ENCODE results near the gene ACOT13. TPM values are rescaled to one million over a fixed set of nuclear protein-coding genes. Genes with fewer than 3 reads are reported as not detected.

Gene ACOT13
- total and polyA plus RNA-seq, 2 of the 4 experiments (the other 2 are of a cell fraction) = 3.6 to 25.7 TPM

- ATAC-seq (ENCODE audit: low read depth) = no peak
- no peak overlapping the region for H3K27ac ChIP-seq (ENCODE audit: insufficient read depth, low read length)
Measured at GRCh38 chr6:24655215-24655614, 11.7 kb upstream of the ACOT13 start.

More at GRCh38 chr6:24655215-24655614, 11.7 kb upstream of the ACOT13 start:
- Histone ChIP-seq H3K27me3 (ENCODE audit: control insufficient read depth, insufficient read depth, low read length) (no peaks in the 10 kb centered on the region), H3K23ac (ENCODE audit: low read depth, low read length) (no peak overlapping the region), H2AK9ac (replicated peaks; ENCODE audit: low read depth, low read length, poor library complexity) (no peak overlapping the region), H2BK120ac (ENCODE audit: low read depth, low read length) (no peak overlapping the region), H3K4me1 (ENCODE audit: control insufficient read depth, insufficient read depth, low read length) (peaks cover 5% of the 10 kb centered on the region), H3K79me1 (ENCODE audit: low read depth in 1 of 2, low read length in 2 of 2) (peaks cover 11 to 25% of the 10 kb centered on the region in 2 experiments; a peak in 3 of 4 replicates), H3K14ac (replicated peaks; ENCODE audit: low read depth, low read length) (no peak overlapping the region), H2AK5ac (ENCODE audit: low read depth, low read length) (no peak overlapping the region), H4K20me1 (ENCODE audit: insufficient read depth, low read length) (no peaks in the 10 kb centered on the region), H3K4ac (ENCODE audit: low read depth, low read length) (no peak overlapping the region), H4K91ac (ENCODE audit: insufficient read depth, low read depth, low read length) (no peak overlapping the region), H4K5ac (ENCODE audit: low read depth, low read length) (no peak overlapping the region), H2BK5ac (ENCODE audit: low read depth, low read length, poor library complexity, severe bottlenecking) (no peak overlapping the region), H3K18ac (ENCODE audit: low read depth, low read length) (no peak overlapping the region), H3K9ac (ENCODE audit: low read depth, low read length) (no peak overlapping the region), H3K4me2 (ENCODE audit: low read depth, low read length) (no peak overlapping the region), H4K8ac (ENCODE audit: low read depth in 2 of 2, low read length in 2 of 2) (no peak overlapping the region), H3K56ac (ENCODE audit: extremely low read depth, insufficient read depth, low read length) (no peak overlapping the region), H2BK15ac (ENCODE audit: low read depth, low read length) (no peak overlapping the region), H3K36me3 (ENCODE audit: control insufficient read depth, insufficient read depth, low read length) (peaks cover 11% of the 10 kb centered on the region), H2AFZ (replicated peaks; ENCODE audit: low read length, poor library complexity) (no peak overlapping the region), H3K9me3 (ENCODE audit: control insufficient read depth, insufficient read depth, low read length) (no peaks in the 10 kb centered on the region), H3K9me1 (ENCODE audit: insufficient read depth, low read length) (peaks cover 2% of the 10 kb centered on the region; the same call in 1 of the 2 replicates), H2BK20ac (ENCODE audit: low read depth, low read length) (no peak overlapping the region), H3K4me3 (ENCODE audit: insufficient read depth, low read depth, low read length) (no peak overlapping the region)
- intact Hi-C loops (cut with micrococcal nuclease) = no loop called here
- in situ Hi-C loops (cut with MboI; ENCODE audit: low sequenced_read_pairs) = no loop called here
- BruUV-seq (replicated peaks) = no TSS peak
- no peak for TF ChIP-seq SMC3 (IDR thresholded peaks at IDR 0.05; ENCODE audit: low read depth, low read length)
- TF ChIP-seq CHD1 (IDR thresholded peaks at IDR 0.05; ENCODE audit: low read depth, low read length) = no peak
- TF ChIP-seq RAD21 (IDR thresholded peaks at IDR 0.05; ENCODE audit: low read length) = no peak
- no peak for TF ChIP-seq USF2 (IDR thresholded peaks at IDR 0.05; ENCODE audit: low read depth, low read length)
- no peak for TF ChIP-seq ELK1 (IDR thresholded peaks at IDR 0.05; ENCODE audit: borderline replicate concordance, low read depth, low read length)
- TF ChIP-seq NFE2L2 (IDR thresholded peaks at IDR 0.05; ENCODE audit: low read depth, low read length) = no peak
- no peak for TF ChIP-seq MAFK (IDR thresholded peaks at IDR 0.05; ENCODE audit: low read depth, low read length)
- TF ChIP-seq FOS (IDR thresholded peaks at IDR 0.05; ENCODE audit: low read depth, low read length) = no peak
- TF ChIP-seq RCOR1 (IDR thresholded peaks at IDR 0.05; ENCODE audit: insufficient replicate concordance, low read length) = no peak
- no peak for TF ChIP-seq MAZ (IDR thresholded peaks at IDR 0.05; ENCODE audit: borderline replicate concordance, low read depth, low read length)
- no peak for TF ChIP-seq CEBPB (IDR thresholded peaks at IDR 0.05; ENCODE audit: low read depth, low read length)
- no peak for TF ChIP-seq MXI1 (IDR thresholded peaks at IDR 0.05; ENCODE audit: borderline replicate concordance, low read depth, low read length)
- no peak for TF ChIP-seq POLR2A (IDR thresholded peaks at IDR 0.05; ENCODE audit: low read depth, low read length)
- no peak for TF ChIP-seq BHLHE40 (IDR thresholded peaks at IDR 0.05; ENCODE audit: low read depth, low read length)
- no peak for TF ChIP-seq CTCF (conservative IDR thresholded peaks at IDR 0.05; ENCODE audit: low read depth, low read length)
- TF ChIP-seq RFX5 (IDR thresholded peaks at IDR 0.05; ENCODE audit: low read depth, low read length) = no peak
- ChIA-PET POLR2A (ENCODE audit: unreplicated experiment) (no interaction called here), CTCF (no interaction called here)
- DNase-seq = no peak
- 88% methylated on average over 1 of the region's 1 CpG; no CpG with 5 or more reads in 1 of the 2 experiments for WGBS, 2 experiments (ENCODE audit: extremely low coverage in 2 of 2, insufficient read length in 1 of 2)
- dilution Hi-C loops (cut with HindIII; ENCODE audit: low sequenced_read_pairs, unreplicated experiment) = no loop called here
